ENCODE data around the gene ITGA6.

GRCh38 chr2:172447811-172448493 is 20.6 kb downstream of the ITGA6 start:
- no peak for TF ChIP-seq POLR2AphosphoS5 (IDR thresholded peaks at IDR 0.05)
- TF ChIP-seq, protein P1, sequence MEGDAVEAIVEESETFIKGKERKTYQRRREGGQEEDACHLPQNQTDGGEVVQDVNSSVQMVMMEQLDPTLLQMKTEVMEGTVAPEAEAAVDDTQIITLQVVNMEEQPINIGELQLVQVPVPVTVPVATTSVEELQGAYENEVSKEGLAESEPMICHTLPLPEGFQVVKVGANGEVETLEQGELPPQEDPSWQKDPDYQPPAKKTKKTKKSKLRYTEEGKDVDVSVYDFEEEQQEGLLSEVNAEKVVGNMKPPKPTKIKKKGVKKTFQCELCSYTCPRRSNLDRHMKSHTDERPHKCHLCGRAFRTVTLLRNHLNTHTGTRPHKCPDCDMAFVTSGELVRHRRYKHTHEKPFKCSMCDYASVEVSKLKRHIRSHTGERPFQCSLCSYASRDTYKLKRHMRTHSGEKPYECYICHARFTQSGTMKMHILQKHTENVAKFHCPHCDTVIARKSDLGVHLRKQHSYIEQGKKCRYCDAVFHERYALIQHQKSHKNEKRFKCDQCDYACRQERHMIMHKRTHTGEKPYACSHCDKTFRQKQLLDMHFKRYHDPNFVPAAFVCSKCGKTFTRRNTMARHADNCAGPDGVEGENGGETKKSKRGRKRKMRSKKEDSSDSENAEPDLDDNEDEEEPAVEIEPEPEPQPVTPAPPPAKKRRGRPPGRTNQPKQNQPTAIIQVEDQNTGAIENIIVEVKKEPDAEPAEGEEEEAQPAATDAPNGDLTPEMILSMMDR (IDR thresholded peaks at IDR 0.05): no peak
